Loucy (cell line): Measurements from ENCODE around the gene ANKRD34A.

ENCODE experiments used
- H2AFZ ChIP-seq: fragments of 200-600 bp; sonication (generic); 2 replicates; pipeline ENCODE4 v1.6.0; 2016; ENCODE audit warnings: antibody characterized with exemption, mild to moderate bottlenecking, low read length, moderate library complexity
- H3F3A ChIP-seq: fragments of 200-600 bp; 2 replicates; pipeline ENCODE4 v1.6.0; 2016; ENCODE audit warnings: antibody characterized with exemption, low read depth, mild to moderate bottlenecking
- H3K27me3 ChIP-seq: fragments of 200-600 bp; sonication (generic); 2 replicates; pipeline ENCODE4 v1.6.1; 2014; ENCODE audit warnings: low read length, mild to moderate bottlenecking; ENCODE audit not compliant: insufficient read depth, poor library complexity, severe bottlenecking
- H3K36me3 ChIP-seq: fragments of 200-600 bp; sonication (generic); 2 replicates; pipeline ENCODE4 v1.6.1; 2016; ENCODE audit warnings: low read length; ENCODE audit not compliant: insufficient read depth
- H3K4me1 ChIP-seq: fragments of 200-600 bp; sonication (generic); 2 replicates; pipeline ENCODE4 v1.5.1; 2014; ENCODE audit warnings: low read length, mild to moderate bottlenecking; ENCODE audit not compliant: insufficient read depth, poor library complexity, severe bottlenecking
- H3K4me2 ChIP-seq: fragments of 200-600 bp; sonication (generic); 2 replicates; pipeline ENCODE4 v1.6.0; 2014; ENCODE audit warnings: antibody characterized with exemption, low read length, low read depth, mild to moderate bottlenecking; ENCODE audit not compliant: poor library complexity, severe bottlenecking
- H3K4me3 ChIP-seq: fragments of 200-600 bp; sonication (generic); 2 replicates; pipeline ENCODE4 v1.5.1; 2014; ENCODE audit warnings: low read length, mild to moderate bottlenecking, mixed read lengths; ENCODE audit not compliant: poor library complexity, severe bottlenecking
- H3K79me2 ChIP-seq: fragments of 200-600 bp; sonication (generic); 2 replicates; pipeline ENCODE4 v1.6.1; 2014; ENCODE audit warnings: low read length; ENCODE audit not compliant: insufficient read depth
- H3K9ac ChIP-seq: fragments of 200-600 bp; sonication (generic); 2 replicates; pipeline ENCODE4 v1.6.0; 2014; ENCODE audit warnings: mild to moderate bottlenecking, low read depth, low read length, moderate library complexity; ENCODE audit not compliant: poor library complexity, severe bottlenecking
- H3K9me2 ChIP-seq: fragments of 200-600 bp; sonication (generic); replicated peaks from 2 replicates; pipeline ENCODE4 v1.6.1; 2016; ENCODE audit warnings: low read depth, low read length, mixed read lengths
- H3K9me3 ChIP-seq: fragments of 200-600 bp; sonication (generic); 2 replicates; pipeline ENCODE4 v1.6.1; 2014; ENCODE audit warnings: mild to moderate bottlenecking, antibody characterized with exemption, low read length, low read depth; ENCODE audit not compliant: insufficient read depth
- H4K20me1 ChIP-seq: fragments of 200-600 bp; sonication (generic); 2 replicates; pipeline ENCODE4 v1.6.0; 2014; ENCODE audit warnings: antibody characterized with exemption, low read length, mild to moderate bottlenecking; ENCODE audit not compliant: insufficient read depth, poor library complexity, severe bottlenecking
- EZH2phosphoT487 ChIP-seq: fragments of 200-600 bp; IDR thresholded peaks from 2 replicates; pipeline ENCODE4 v1.6.1; 2018; ENCODE audit warnings: antibody characterized with exemption, mild to moderate bottlenecking, moderate library complexity, borderline replicate concordance
- TF ChIP-seq, protein P1 (sequence below): fragments of 200-600 bp; sonication (generic); conservative IDR thresholded peaks from 2 replicates; pipeline ENCODE4 v1.5.1; 2014; ENCODE audit warnings: mild to moderate bottlenecking, antibody characterized with exemption, low read length

Gene ANKRD34A

GRCh38 chr1:145983960-145984830 lies 19.8 kb upstream of the ANKRD34A start:
- Histone ChIP-seq H2AFZ (no peak overlapping the region), H3K9me3 (no peaks in the 10 kb centered on the region), H3K4me2 (no peak overlapping the region), H4K20me1 (no peaks in the 10 kb centered on the region), H3K27me3 (no peaks in the 10 kb centered on the region), H3K36me3 (no peaks in the 10 kb centered on the region), H3K9ac (no peak overlapping the region), H3K9me2 (no peaks in the 10 kb centered on the region), H3K79me2 (no peaks in the 10 kb centered on the region), H3F3A (peaks cover 6% of the 10 kb centered on the region; the same call in 1 of the 2 replicates), H3K4me3 (no peak overlapping the region), H3K4me1 (peaks cover 52% of the 10 kb centered on the region)
- TF ChIP-seq, protein P1, sequence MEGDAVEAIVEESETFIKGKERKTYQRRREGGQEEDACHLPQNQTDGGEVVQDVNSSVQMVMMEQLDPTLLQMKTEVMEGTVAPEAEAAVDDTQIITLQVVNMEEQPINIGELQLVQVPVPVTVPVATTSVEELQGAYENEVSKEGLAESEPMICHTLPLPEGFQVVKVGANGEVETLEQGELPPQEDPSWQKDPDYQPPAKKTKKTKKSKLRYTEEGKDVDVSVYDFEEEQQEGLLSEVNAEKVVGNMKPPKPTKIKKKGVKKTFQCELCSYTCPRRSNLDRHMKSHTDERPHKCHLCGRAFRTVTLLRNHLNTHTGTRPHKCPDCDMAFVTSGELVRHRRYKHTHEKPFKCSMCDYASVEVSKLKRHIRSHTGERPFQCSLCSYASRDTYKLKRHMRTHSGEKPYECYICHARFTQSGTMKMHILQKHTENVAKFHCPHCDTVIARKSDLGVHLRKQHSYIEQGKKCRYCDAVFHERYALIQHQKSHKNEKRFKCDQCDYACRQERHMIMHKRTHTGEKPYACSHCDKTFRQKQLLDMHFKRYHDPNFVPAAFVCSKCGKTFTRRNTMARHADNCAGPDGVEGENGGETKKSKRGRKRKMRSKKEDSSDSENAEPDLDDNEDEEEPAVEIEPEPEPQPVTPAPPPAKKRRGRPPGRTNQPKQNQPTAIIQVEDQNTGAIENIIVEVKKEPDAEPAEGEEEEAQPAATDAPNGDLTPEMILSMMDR, result no peak
- no peak for TF ChIP-seq EZH2phosphoT487

- Histone ChIP-seq H3K9me2 (no peaks in the 10 kb centered on the region), H4K20me1 (no peaks in the 10 kb centered on the region), H3K9me3 (no peaks in the 10 kb centered on the region), H3K9ac (no peak overlapping the region), H3K4me2 (no peak overlapping the region), H3K4me3 (no peak overlapping the region), H3K79me2 (no peaks in the 10 kb centered on the region), H3K27me3 (no peaks in the 10 kb centered on the region), H3K36me3 (no peaks in the 10 kb centered on the region), H2AFZ (peak overlapping the region; percentile 31; the same call in 1 of the 2 replicates), H3K4me1 (peaks cover 61% of the 10 kb centered on the region), H3F3A (peaks cover 9% of the 10 kb centered on the region; the same call in 1 of the 2 replicates)
- TF ChIP-seq, protein P1, result no peak
- TF ChIP-seq EZH2phosphoT487, result no peak
Observed at GRCh38 chr1:145983206-145983675, 18.9 kb upstream of the ANKRD34A start.

DNA sequence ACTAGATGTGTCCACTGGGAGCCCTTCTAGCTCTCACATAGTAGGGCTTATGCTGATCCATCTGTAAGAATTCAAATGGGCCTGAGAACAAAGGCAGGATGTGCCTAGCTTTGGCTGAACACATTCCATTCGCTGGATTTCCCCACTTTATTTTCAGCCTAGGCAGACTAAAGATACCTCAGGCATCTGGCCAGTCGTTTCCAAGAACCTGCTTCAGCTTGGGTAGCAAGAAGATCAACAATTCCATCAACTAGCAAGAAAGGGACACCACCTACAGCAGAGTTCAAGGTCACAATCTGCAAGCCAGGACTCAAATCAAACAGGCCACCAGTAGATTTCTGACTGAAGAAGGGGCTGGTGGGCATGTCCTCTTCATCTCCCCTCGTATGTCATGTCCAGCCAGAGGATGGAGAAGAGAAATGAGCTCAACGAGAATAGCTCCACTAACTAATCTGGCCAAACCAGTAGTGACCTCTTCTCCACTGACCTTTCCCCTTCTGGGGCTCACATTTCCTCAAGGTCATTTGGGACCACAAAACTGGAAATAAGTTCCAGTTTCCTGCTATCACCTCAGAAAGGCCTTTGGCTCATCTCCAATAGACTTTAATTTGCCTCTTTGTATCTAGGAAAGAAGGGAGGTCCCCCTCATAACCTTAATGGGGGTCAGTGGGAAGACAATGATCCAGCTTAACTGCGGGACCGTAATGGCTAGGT lies 17.8 kb upstream of the ANKRD34A start:
- H3K27me3 ChIP-seq, result no peaks in the 10 kb centered on the region
- H3K4me3 ChIP-seq, result no peak overlapping the region
- H3K9me2 ChIP-seq, result no peaks in the 10 kb centered on the region
- H3K9me3 ChIP-seq, result no peaks in the 10 kb centered on the region
- no peaks in the 10 kb centered on the region for H4K20me1 ChIP-seq
- peaks cover 9% of the 10 kb centered on the region; the same call in 1 of the 2 replicates for H3F3A ChIP-seq
- no peaks in the 10 kb centered on the region for H3K79me2 ChIP-seq
- no peak for TF ChIP-seq EZH2phosphoT487
- TF ChIP-seq, protein P1, result no peak
- H3K4me1 ChIP-seq, result peaks cover 71% of the 10 kb centered on the region
- H3K9ac ChIP-seq, result no peak overlapping the region
- no peak overlapping the region for H3K4me2 ChIP-seq
- no peak overlapping the region for H2AFZ ChIP-seq
- H3K36me3 ChIP-seq, result no peaks in the 10 kb centered on the region
